ENCODE measurements around the gene FMO5.
A peak's percentile ranks its signal among the peaks of the same experiment; 100 is the strongest.
"Not testable (repeated sequence)": the region's sequence is repeated elsewhere in the genome, so short reads cannot be mapped to it uniquely, and the experiment has no call there.

Gene FMO5, protein sequence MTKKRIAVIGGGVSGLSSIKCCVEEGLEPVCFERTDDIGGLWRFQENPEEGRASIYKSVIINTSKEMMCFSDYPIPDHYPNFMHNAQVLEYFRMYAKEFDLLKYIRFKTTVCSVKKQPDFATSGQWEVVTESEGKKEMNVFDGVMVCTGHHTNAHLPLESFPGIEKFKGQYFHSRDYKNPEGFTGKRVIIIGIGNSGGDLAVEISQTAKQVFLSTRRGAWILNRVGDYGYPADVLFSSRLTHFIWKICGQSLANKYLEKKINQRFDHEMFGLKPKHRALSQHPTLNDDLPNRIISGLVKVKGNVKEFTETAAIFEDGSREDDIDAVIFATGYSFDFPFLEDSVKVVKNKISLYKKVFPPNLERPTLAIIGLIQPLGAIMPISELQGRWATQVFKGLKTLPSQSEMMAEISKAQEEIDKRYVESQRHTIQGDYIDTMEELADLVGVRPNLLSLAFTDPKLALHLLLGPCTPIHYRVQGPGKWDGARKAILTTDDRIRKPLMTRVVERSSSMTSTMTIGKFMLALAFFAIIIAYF

DNA sequence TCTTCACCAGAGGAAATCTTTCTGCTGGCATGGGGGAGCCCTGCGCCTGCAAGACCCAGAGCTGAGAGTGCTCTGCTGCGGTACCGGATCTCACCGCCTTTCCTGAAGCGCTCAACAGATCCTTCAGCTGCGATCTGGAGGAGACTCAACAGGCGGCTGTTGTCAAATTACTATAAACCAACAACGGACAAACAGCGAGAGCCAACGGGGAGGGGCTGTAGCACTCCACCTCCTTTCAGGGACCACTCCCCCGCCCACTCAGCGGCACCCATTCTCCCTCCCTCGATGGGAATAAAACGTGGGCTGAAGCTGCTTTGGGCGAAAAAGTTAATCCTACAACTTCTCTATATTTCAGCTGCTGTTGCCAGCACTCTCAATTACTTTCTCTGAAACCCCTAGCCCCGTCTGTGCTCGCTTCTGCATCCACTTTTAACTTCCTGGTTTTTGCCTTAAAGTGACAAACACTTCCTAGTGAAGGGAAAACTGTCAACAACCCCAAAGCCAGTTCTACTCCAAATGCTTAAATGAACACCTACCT, at the start of gene FMO5:
Gene FMO5 (minus strand): TSS at position 147 of the 538 bp plus-strand sequence. CDS start 310 bp downstream, outside the sequence.
- DNase-seq (ENCODE audit: low read depth) = peak; percentile 20

DNA sequence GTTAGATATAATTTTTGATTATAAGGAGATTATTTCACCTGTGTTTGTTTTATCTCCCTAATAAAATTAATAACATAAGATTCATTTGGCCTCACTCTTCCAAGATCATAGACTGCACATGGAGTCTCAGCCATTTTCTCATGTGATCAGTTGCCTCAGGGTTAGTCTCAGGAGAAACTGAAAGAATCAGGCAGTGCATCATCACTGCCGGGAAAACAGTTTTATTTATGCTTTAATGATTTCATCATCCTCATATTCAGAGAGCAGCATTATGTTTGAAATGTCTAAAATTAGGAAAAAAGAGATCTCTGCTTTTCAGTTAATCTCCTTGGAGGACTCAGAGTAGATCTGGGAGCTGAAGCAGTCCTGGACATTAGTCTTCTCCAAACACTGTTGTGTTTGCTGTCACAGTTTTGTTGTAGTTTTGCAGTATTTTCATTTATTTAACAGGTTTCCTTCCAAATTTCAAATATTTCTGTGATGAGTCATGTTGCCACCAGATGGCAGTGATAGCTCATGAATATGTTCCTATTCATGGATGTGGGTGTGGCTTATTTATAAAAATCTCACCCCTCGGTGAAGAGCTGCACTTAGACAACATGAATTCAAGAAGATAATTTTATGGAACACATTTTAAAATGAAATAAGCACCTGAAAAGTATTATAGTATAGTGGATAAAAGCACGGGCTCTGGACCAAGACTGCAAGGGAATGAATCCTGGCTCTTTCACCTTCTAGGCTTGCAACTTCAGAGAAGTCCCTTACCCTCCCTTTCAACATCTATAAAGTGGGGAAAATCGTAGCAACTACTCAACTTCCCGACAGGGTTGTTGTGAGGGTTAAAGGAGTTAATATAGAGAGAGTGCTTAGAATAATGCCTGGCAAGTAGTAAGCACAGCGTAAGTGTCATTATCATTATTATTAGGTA, 48.5 kb upstream of the FMO5 start:
- DNase-seq (ENCODE audit: low read depth) = no peak

DNA sequence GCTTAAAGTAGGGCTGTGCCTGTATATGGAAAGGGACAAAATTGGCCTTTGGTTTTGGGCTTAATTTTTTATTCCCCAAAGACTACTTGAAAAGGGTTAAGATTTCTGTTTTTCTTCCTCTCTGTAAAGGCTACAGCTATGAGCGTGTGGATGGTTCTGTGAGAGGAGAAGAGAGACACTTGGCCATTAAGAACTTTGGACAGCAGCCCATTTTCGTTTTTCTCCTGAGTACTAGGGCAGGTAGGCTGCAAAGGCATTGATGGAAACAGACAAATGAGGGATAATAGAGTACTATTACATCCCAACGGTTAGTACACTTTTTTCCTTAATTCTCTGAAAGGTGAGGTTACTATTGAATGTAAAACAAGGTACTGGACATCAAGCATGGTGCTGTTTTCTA, 46.9 kb upstream of the FMO5 start:
- DNase-seq (ENCODE audit: low read depth) = no peak

DNA sequence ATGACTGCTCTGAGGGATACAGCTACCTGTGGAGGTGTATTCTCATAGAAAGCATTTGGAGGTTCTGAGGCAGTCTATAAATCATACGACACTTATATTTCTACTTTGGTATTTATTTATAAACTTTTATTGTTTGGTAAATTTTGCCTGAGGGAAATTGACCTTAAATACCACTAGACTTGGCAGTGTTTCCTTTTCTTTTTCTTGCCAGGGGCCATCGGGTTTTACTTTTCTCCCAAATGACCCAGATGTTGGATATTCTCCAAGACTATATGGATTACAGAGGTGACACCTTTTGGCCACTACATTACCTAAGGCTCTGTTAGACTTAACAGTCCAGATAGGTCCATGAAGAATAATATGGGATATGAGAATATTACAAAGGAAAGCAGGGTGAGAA, 45.6 kb upstream of the FMO5 start:
- DNase-seq (ENCODE audit: low read depth) = no peak

DNA sequence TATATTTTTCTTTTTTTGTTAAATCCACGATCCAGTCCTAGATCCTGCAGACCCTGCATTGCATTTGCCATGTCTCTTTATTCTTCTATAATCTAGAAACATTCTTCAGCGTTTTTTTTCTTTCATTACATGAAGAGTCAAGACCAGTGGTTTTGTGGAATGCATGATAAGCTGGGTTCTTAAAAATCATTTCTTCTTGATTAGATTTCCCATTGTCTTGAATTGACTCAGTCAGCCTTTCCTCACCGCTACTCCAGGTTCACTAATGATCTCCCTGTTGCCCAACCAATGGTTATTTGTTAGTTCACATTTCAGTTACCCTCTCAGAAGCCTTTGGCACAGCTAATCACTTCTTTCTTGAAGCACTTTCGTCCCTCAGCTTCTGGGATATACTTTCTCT, 42.6 kb upstream of the FMO5 start:
- no peak for DNase-seq (ENCODE audit: low read depth)

DNA sequence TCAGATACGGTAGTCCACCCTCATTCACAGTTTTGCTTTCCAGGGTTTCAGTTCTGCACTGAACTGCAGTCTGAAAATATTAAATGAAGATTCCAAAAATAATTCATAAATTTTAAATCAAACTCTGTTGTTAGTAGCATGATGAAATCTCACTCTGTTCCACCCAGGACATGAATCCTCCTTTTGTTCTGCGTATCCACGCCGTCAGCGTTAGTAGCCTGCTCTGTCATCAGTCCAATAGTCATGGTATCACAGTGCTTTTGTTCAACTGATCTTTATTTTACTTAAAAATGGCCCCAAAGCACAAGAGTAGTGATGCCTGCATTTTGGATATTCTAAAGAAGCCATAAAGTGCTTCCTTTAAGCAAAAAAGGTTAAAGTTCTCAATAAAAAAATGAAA, 41.2 kb upstream of the FMO5 start:
- DNase-seq (ENCODE audit: low read depth) = no peak

DNA sequence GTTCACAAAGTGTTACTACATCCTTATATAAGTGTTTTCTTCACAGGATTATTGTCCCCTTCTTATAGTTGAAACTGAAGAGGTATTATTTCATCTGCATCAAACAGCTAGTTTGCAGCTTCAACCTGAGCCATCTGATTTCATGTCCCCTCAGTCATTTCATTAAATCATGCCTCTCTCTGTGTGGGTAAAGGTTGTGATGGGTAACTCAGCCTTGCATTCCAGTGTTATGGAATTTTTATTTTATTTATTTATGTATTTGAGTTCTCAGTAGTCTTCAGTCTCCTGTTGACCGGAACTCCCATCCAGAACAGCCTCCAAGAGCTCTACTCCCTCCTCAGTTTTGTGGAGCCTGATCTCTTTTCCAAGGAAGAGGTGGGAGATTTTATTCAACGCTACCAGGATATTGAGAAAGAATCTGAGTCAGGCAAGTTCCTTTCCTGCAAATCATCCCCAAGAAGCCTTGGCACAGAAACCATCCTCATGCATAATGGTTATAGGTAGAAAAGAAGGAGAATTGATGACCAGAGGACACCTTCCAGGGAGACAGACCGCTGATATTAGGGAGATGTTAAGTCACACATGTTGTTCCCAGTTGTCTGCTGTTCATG, 39.1 kb upstream of the FMO5 start:
- DNase-seq (ENCODE audit: low read depth) = no peak

DNA sequence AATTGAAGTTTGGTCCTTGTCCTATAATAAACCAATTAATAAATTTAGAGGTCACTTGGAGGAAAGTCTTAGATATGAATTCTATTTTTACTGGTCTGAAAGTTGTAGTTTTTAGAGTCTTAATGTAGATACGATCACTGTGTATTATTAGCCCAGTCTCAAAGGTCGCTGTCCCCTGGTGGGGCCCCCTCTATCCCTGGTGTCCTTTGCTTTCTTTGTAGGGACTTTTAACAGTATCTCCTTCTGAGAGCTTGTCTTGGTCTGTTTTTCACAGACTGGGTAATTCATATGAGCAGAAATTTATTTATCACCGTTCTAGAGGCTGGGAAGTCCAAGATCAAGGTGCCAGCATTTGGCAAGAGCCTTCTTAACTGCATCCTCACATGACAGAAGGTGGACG, 35.8 kb upstream of the FMO5 start:
- DNase-seq (ENCODE audit: low read depth) = no peak

DNA sequence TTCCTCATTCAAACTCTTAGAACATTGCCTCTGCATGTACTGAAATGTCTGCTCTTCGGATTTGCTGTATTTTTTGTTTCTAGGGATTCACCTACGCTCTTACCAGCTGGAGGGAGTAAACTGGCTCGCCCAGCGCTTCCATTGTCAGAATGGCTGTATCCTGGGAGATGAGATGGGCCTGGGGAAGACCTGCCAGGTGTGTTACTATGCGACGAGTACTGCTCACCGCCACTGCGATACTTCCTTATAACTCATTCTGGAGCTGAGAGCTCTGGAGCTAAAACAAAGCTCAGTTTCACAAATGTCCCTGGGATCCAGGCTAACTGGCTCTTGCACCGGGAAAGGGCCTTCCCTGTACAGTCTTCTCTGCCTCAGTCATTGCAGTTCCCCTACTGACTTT, 27.4 kb upstream of the FMO5 start:
- DNase-seq (ENCODE audit: low read depth) = no peak

DNA sequence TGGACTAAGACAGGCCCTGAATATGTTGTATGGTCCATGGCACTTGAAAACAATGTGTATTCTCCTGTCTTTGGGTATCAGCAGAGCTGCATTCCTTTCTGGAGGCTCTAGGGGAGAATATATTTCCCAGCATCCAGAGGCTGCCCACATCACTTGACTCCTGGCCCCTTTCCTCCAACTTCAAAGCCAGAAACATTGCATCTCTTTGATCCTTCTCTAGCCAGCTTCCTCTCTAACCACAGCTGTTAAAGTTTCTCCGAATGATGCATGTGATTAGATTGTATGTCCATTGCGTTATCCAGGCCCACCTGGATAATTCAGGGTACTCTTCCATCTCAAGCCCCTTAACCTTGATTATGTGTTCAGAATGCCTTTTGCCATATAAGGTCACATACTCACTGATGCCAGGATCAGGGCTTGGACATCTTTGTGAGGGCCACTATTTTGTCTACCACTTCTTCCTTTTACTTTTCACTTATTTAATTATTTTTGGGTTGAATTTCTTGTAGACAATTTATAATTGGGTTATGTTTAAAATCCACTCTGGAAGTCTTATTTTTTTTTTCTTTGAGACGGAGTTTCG, 22.6 kb upstream of the FMO5 start:
- DNase-seq (ENCODE audit: low read depth) = no peak

DNA sequence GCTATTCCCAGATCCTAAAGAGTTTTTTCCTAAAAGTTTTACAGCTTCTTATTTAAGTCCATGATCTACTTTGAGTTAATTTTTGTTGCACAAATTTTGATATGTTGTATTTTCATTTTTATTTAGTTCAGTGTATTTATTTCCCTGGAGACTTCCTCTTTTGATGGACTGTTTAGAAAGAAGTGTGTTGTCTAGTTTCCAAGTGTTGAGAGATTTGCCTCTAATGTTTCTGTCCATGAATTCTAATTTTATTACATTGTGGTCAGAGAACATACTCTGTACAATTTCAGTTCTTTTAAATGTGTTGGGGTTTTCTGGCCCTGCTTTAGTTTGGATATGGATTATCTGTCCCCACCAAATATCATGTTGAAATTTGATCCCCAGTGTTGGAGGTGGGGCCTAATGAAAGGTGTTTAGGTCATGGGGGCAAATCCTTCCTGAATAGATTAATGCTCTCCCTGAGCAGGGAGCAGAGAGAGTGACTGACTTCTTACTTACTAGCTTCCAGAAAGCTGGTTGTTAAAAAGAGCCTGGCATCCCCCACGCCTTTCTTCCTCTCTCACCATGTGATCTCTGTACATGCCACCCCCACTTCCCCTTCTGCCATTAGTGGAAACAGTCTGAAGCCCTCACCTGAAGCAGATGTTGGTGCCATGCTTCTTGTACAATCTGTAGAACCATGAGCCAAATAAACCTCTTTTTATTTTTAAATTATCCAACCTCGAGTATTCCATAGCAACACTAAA, 21.9 kb upstream of the FMO5 start:
- no peak for DNase-seq (ENCODE audit: low read depth)

DNA sequence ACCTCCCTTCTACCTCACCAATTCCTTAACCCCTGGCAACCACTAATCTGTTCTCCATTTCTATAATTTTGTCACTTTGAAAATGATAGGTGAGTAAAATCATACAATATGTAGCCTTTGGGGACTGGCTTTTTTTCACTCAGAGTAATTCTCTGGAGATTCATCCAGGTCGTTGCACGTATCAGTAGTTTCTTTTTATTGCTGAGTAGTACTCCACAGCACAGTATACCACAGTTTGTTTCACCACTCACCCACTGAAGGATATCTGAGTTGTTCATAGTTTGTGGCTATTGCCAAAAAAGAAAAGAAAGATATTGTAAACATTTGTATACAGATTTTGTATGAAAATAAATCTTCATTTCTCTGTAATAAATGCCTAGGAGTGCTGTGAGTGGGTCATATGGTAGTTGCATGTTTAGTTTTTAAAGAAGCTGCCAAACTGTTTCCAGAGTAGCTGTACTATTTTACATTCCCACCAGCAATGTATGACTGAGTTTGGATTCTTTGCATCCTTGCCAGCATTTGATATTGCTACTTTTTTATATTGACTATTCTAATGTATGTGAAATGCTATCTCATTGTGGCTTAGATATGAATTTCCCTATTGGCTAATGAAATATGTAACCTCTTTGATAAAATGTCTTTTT, 21.0 kb upstream of the FMO5 start:
- no peak for DNase-seq (ENCODE audit: low read depth)

DNA sequence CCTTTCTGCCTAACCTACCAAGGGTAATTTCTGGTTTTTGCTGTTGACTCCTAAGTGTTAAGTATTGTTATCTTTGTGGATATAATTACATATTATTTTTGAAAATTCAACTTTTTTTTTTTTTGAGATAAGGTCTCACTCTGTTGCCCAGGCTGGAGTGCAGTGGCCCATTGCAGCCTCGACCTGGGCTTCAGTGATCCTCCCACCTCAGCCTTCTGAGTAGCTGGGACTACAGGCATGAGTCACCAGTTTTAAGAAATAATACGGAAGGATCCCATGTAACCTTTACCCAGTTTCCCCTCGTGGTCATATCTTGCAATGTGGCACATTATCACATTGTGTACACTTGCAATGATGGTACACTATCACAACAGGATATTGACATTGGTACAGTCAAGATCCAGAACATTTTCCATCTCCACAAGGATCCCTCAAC, 20.5 kb upstream of the FMO5 start:
- no peak for DNase-seq (ENCODE audit: low read depth)

DNA sequence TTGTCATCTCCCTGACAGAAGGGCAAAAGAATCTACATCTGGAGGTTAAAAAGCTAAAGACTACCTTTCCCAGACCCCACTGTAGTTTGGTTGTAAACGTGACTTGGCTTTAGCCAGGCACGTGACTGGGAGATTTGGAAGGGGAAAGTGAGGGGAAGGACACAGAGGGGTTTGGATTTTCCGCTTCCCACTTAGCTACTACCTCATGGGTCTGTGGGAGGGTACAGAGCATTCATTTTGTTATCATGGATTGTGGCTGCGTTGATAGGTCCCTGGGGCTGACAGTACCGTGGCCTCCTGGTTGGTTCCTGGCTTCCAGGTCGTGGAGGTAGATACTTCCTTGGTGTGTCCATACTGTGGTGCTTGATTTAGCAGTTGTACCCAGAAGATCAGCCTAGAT, 20.0 kb upstream of the FMO5 start:
- no peak for DNase-seq (ENCODE audit: low read depth)

DNA sequence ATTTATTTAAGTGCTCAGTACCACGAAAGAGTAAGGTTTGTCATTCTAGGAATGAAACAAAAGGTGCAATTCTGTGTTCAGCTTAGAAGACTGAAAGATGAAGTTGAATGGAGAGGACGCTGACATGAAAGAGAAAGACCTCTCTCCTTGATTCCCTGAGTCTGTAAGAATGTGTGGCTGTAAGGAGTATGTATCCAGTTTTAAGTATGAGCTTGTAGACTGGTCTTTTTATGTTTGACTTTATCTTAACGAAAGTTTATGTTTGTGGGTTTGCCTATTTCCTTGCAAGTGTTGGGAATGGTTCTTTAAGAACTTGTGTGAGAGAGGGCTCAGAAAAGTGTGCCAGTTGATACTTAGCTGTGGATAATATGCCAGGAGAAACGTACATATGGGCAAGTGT, 18.7 kb upstream of the FMO5 start:
- no peak for DNase-seq (ENCODE audit: low read depth)

DNA sequence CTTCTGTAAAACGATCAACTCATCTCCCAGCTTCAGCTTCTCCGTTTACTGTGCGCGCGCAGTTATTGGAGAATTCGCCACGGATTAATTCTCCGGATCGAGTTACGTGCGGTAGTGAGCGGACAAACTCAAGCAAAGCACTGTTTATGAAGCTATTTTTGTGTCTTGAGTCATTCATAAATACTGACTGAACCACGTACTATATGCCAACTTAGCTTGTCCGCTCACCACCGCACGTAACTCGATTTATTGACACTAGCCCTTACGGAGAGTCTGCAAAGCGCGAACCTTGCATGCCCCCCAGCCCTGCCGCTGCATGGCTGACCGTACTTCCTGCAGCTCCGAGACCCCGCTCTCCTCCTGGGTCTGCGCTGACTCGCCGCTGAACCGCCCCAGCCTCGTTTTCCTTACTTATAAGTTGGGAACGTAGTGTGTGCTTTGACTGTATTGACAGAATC, 18.1 kb upstream of the FMO5 start:
- peak; percentile 3 for DNase-seq (ENCODE audit: low read depth)

DNA sequence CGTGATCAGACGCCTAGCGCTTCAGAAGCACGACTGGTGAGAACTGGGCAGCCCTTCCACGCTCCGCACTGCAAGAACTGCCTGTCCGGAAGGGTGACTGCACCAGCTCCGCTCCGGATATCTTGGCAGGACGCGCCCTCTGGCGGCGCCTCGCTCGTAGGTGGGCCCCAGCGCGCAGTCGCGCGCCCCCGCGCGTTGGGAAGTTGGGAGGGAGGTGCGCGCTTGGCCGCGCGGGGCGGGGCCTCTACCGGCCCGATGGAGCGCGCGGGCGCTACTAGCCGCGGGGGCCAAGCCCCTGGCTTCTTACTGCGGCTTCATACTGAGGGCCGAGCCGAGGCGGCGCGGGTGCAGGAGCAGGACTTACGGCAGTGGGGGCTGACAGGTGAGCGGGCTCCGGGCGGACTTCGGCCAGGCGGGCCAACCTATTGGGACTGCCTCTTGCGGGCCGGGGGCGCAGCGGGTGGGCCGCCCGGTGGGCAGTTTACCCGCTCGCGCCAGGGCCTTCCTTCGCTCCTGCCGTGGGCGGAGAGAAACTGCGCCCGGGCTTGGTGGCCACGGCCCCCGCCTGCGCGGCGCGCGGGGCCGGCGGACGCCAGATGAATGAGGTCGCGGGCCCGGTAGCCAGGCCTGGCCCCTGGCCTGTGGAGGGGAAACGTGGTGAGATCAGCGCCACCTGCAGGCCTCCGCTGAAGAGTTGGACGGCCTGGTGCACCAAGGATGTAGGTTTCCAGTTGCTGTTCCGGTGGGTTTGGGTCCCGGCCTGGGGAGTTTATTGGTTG, 17.5 kb upstream of the FMO5 start, which contains the start of gene CHD1L:
Gene CHD1L (plus strand): TSS at position 236 of the 779 bp plus-strand sequence. CDS start 20 bp downstream, at position 256.
- peak; percentile 89 for DNase-seq (ENCODE audit: low read depth)

DNA sequence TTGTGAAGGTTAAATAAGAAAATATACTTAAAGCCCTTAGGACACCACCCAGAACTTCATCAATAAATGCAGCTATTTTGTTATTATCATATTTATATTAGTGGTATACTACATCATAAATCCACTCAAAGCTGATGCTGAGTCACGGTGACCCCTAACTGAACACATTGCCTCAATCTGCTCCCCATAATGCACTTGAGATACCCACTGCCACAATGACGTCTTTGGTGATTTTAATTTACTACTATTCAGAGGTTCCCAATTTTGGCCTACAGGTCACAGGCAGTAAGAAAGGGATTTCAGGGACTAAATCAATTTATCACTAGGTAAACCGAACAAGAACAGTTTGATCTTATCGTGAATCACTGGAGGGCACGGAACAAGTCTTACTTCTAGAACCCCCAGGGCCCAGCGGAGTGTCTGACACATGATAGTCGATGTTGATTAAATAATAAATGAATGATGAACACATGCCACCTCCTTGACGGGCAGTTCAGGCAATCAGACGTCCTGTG, 16.9 kb upstream of the FMO5 start:
- no peak for DNase-seq (ENCODE audit: low read depth)

DNA sequence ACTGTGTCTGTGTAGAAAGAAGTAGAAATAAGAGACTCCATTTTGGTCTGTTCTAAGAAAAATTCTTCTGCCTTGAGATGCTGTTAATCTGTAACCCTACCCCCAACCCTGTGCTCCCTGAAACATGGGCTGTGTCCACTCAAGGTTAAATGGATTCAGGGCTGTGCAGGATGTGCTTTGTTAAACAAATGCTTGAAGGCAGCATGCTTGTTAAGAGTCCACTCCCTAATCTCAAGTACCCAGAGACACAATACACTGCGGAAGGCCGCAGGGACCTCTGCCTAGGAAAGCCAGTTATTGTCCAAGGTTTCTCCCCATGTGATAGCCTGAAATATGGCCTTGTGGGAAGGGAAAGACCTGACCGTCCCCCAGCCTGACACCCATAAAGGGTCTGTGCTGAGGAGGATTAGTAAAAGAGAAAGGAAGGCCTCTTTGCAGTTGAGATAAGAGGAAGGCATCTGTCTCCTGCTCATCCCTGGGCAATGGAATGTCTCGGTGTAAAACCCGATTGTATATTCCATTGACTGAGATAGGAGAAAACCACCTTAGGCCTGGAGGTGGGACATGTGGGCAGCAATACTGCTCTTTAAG, 15.1 kb upstream of the FMO5 start:
- not testable (repeated sequence) for DNase-seq (ENCODE audit: low read depth)

Measured in activated T-helper 9 cell treated with anti-CD3 and anti-CD28 coated beads, Interleukin-2, amount 50 U/mL, for 16 hours (primary cell).